Measurements from ENCODE around the gene CELF2.

Gene CELF2

GRCh38 chr10:11168423-11169090 is 150.9 kb downstream of the CELF2 start:
- no peaks in the 10 kb centered on the region for H3K4me1 ChIP-seq (ENCODE audit: control insufficient read depth, low read depth, low read length)

GRCh38 chr10:11169976-11170375 is 152.3 kb downstream of the CELF2 start:
- H3K9ac ChIP-seq (ENCODE audit: low read length), result no peak overlapping the region
- no peak overlapping the region for H3K56ac ChIP-seq (ENCODE audit: low read length)
- WGBS (ENCODE audit: extremely low coverage, insufficient coverage, low lambda C conversion rate), result no CpG with 5 or more reads among the region's 2 CpGs
- no peak overlapping the region for H2BK120ac ChIP-seq (ENCODE audit: low read depth, low read length)
- no peak overlapping the region for H3K18ac ChIP-seq (ENCODE audit: low read length)
- H3K79me2 ChIP-seq (ENCODE audit: control insufficient read depth, insufficient read depth, low read length), result no peaks in the 10 kb centered on the region
- no peak for DNase-seq
- no peak overlapping the region for H4K8ac ChIP-seq (ENCODE audit: low read depth, low read length)
- H3K4me3 ChIP-seq (ENCODE audit: low read length), result no peak overlapping the region
- no peak overlapping the region for H3K4me2 ChIP-seq (ENCODE audit: low read length)
- H3K27me3 ChIP-seq (ENCODE audit: insufficient read depth, low read length, poor library complexity), result no peaks in the 10 kb centered on the region
- no peak overlapping the region for H2AK5ac ChIP-seq (ENCODE audit: low read length)
- H4K5ac ChIP-seq (ENCODE audit: low read length), result no peak overlapping the region
- H3K4me1 ChIP-seq (ENCODE audit: control insufficient read depth, low read depth, low read length), result no peaks in the 10 kb centered on the region
- no peak overlapping the region for H2BK5ac ChIP-seq (ENCODE audit: low read length)
- no peaks in the 10 kb centered on the region for H3K79me1 ChIP-seq (ENCODE audit: low read length)
- H3K23ac ChIP-seq (ENCODE audit: low read length), result no peak overlapping the region
- H3K4ac ChIP-seq (ENCODE audit: low read depth, low read length), result no peak overlapping the region
- H2BK15ac ChIP-seq (replicated peaks; ENCODE audit: low read depth), result no peak overlapping the region
- H3K27ac ChIP-seq (ENCODE audit: low read depth, low read length), result no peak overlapping the region
- H3K36me3 ChIP-seq (ENCODE audit: control insufficient read depth, insufficient read depth, low read length), result no peaks in the 10 kb centered on the region

More at GRCh38 chr10:11168423-11169090, 150.9 kb downstream of the CELF2 start:
- Histone ChIP-seq H3K18ac (ENCODE audit: low read length) (no peak overlapping the region), H3K23ac (ENCODE audit: low read length) (no peak overlapping the region), H3K56ac (ENCODE audit: low read length) (no peak overlapping the region), H4K5ac (ENCODE audit: low read length) (no peak overlapping the region), H3K4me2 (ENCODE audit: low read length) (no peak overlapping the region), H2BK5ac (ENCODE audit: low read length) (no peak overlapping the region), H2BK120ac (ENCODE audit: low read depth, low read length) (no peak overlapping the region), H3K36me3 (ENCODE audit: control insufficient read depth, insufficient read depth, low read length) (no peaks in the 10 kb centered on the region), H3K9ac (ENCODE audit: low read length) (no peak overlapping the region), H3K79me1 (ENCODE audit: low read length) (no peaks in the 10 kb centered on the region), H4K8ac (ENCODE audit: low read depth, low read length) (no peak overlapping the region), H3K4me3 (ENCODE audit: low read length) (no peak overlapping the region), H2AK5ac (ENCODE audit: low read length) (no peak overlapping the region), H3K27ac (ENCODE audit: low read depth, low read length) (no peak overlapping the region), H3K4ac (ENCODE audit: low read depth, low read length) (no peak overlapping the region), H3K79me2 (ENCODE audit: control insufficient read depth, insufficient read depth, low read length) (no peaks in the 10 kb centered on the region), H3K27me3 (ENCODE audit: insufficient read depth, low read length, poor library complexity) (no peaks in the 10 kb centered on the region), H2BK15ac (replicated peaks; ENCODE audit: low read depth) (no peak overlapping the region)
- WGBS (ENCODE audit: extremely low coverage, insufficient coverage, low lambda C conversion rate), result no CpG with 5 or more reads among the region's 6 CpGs
- no peak for DNase-seq

DNA sequence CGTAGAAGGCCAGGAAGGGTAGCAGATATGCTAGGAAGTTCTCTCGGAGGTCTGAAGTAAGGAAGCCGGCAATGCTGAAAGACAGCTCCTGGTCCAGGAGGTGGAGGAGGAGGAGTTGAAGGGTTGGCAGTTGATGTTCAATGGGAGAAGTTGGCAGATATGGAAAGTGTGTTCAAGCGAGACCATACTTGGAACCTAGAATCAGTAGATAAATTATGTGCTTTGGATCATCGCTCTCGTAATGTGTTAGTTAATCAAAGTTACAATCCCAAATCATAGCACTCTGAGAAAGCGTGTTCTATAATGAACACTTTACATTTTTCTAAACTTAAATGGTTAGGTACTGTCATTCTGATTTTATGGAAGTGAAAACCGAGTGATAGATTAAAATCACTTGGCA is 152.9 kb downstream of the CELF2 start:
- no peak overlapping the region for H2BK15ac ChIP-seq (replicated peaks; ENCODE audit: low read depth)
- no peak overlapping the region for H3K18ac ChIP-seq (ENCODE audit: low read length)
- no peak overlapping the region for H3K4me3 ChIP-seq (ENCODE audit: low read length)
- no peak overlapping the region for H4K5ac ChIP-seq (ENCODE audit: low read length)
- no peak overlapping the region for H3K56ac ChIP-seq (ENCODE audit: low read length)
- no peak overlapping the region for H3K4ac ChIP-seq (ENCODE audit: low read depth, low read length)
- H3K79me1 ChIP-seq (ENCODE audit: low read length), result no peaks in the 10 kb centered on the region
- no peaks in the 10 kb centered on the region for H3K27me3 ChIP-seq (ENCODE audit: insufficient read depth, low read length, poor library complexity)
- no peak for DNase-seq
- H3K9ac ChIP-seq (ENCODE audit: low read length), result no peak overlapping the region
- no peak overlapping the region for H2AK5ac ChIP-seq (ENCODE audit: low read length)
- H3K27ac ChIP-seq (ENCODE audit: low read depth, low read length), result no peak overlapping the region
- H2BK5ac ChIP-seq (ENCODE audit: low read length), result no peak overlapping the region
- H3K36me3 ChIP-seq (ENCODE audit: control insufficient read depth, insufficient read depth, low read length), result no peaks in the 10 kb centered on the region
- no peak overlapping the region for H2BK120ac ChIP-seq (ENCODE audit: low read depth, low read length)
- H4K8ac ChIP-seq (ENCODE audit: low read depth, low read length), result no peak overlapping the region
- no peak overlapping the region for H3K23ac ChIP-seq (ENCODE audit: low read length)
- no peaks in the 10 kb centered on the region for H3K79me2 ChIP-seq (ENCODE audit: control insufficient read depth, insufficient read depth, low read length)
- H3K4me1 ChIP-seq (ENCODE audit: control insufficient read depth, low read depth, low read length), result no peaks in the 10 kb centered on the region
- H3K4me2 ChIP-seq (ENCODE audit: low read length), result no peak overlapping the region
- no CpG with 5 or more reads among the region's 8 CpGs for WGBS (ENCODE audit: extremely low coverage, insufficient coverage, low lambda C conversion rate)

DNA sequence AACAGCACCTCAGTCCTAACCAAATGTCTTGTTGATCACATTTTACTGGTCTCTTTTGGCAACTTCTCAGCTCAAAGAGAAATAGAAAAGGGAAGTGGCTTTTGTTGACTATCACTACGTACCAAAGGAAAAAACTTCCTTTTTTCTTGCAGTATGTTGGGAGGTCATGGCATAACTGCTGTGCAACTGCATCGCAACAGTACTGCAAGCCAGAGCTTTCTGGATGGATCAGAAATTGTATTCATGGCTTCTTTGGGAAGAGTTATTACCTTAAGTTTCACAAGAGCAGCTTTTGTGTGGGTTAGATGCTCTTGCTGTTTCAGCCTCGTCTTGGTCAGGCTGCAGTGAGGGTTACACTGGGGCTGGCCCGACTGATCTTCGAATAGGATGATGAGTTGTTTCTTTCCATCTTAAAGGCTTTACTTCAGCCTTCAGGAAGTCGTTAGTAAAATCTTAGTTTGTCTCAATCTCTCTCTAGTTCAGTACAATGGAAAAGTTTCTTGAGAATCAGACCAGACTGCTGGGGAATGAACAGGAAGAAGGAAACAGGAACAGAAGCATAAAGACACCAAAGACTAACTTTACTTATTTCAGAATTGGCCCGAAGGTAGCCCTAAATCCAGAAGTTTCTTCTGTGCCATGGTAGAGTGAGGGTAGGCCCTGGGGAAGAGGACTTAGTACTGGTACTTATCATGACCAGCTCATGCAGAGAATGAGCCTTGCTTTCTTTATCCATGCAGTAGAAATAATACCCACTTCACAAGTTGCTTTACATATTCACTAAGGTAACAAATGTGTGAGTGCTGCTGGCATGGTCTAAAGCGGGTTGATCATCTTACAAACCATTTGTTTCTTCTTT is 153.6 kb downstream of the CELF2 start:
- Histone ChIP-seq H2BK5ac (ENCODE audit: low read length) (no peak overlapping the region), H4K5ac (ENCODE audit: low read length) (no peak overlapping the region), H3K4me3 (ENCODE audit: low read length) (no peak overlapping the region), H3K36me3 (ENCODE audit: control insufficient read depth, insufficient read depth, low read length) (no peaks in the 10 kb centered on the region), H3K27ac (ENCODE audit: low read depth, low read length) (no peak overlapping the region), H2BK120ac (ENCODE audit: low read depth, low read length) (no peak overlapping the region), H3K18ac (ENCODE audit: low read length) (no peak overlapping the region), H3K79me1 (ENCODE audit: low read length) (no peaks in the 10 kb centered on the region), H3K9ac (ENCODE audit: low read length) (no peak overlapping the region), H3K27me3 (ENCODE audit: insufficient read depth, low read length, poor library complexity) (no peaks in the 10 kb centered on the region), H3K4me2 (ENCODE audit: low read length) (no peak overlapping the region), H2BK15ac (replicated peaks; ENCODE audit: low read depth) (no peak overlapping the region), H3K4ac (ENCODE audit: low read depth, low read length) (no peak overlapping the region), H3K79me2 (ENCODE audit: control insufficient read depth, insufficient read depth, low read length) (no peaks in the 10 kb centered on the region), H2AK5ac (ENCODE audit: low read length) (no peak overlapping the region), H3K23ac (ENCODE audit: low read length) (no peak overlapping the region), H3K4me1 (ENCODE audit: control insufficient read depth, low read depth, low read length) (no peaks in the 10 kb centered on the region), H4K8ac (ENCODE audit: low read depth, low read length) (no peak overlapping the region), H3K56ac (ENCODE audit: low read length) (no peak overlapping the region)
- no peak for DNase-seq
- no CpG with 5 or more reads among the region's 8 CpGs for WGBS (ENCODE audit: extremely low coverage, insufficient coverage, low lambda C conversion rate)

- H2BK5ac ChIP-seq (ENCODE audit: low read length), result no peak overlapping the region
- no peaks in the 10 kb centered on the region for H3K79me1 ChIP-seq (ENCODE audit: low read length)
- H3K4me3 ChIP-seq (ENCODE audit: low read length), result no peak overlapping the region
- H3K4me2 ChIP-seq (ENCODE audit: low read length), result no peak overlapping the region
- DNase-seq, result no peak
- H4K8ac ChIP-seq (ENCODE audit: low read depth, low read length), result no peak overlapping the region
- no peak overlapping the region for H3K23ac ChIP-seq (ENCODE audit: low read length)
- WGBS (ENCODE audit: extremely low coverage, insufficient coverage, low lambda C conversion rate), result no CpG with 5 or more reads among the region's 5 CpGs
- no peaks in the 10 kb centered on the region for H3K79me2 ChIP-seq (ENCODE audit: control insufficient read depth, insufficient read depth, low read length)
- H2AK5ac ChIP-seq (ENCODE audit: low read length), result no peak overlapping the region
- no peak overlapping the region for H3K18ac ChIP-seq (ENCODE audit: low read length)
- no peaks in the 10 kb centered on the region for H3K27me3 ChIP-seq (ENCODE audit: insufficient read depth, low read length, poor library complexity)
- no peak overlapping the region for H2BK120ac ChIP-seq (ENCODE audit: low read depth, low read length)
- H2BK15ac ChIP-seq (replicated peaks; ENCODE audit: low read depth), result no peak overlapping the region
- H3K4ac ChIP-seq (ENCODE audit: low read depth, low read length), result no peak overlapping the region
- H3K4me1 ChIP-seq (ENCODE audit: control insufficient read depth, low read depth, low read length), result no peaks in the 10 kb centered on the region
- no peak overlapping the region for H3K27ac ChIP-seq (ENCODE audit: low read depth, low read length)
- H3K36me3 ChIP-seq (ENCODE audit: control insufficient read depth, insufficient read depth, low read length), result no peaks in the 10 kb centered on the region
- H4K5ac ChIP-seq (ENCODE audit: low read length), result no peak overlapping the region
- H3K56ac ChIP-seq (ENCODE audit: low read length), result no peak overlapping the region
- no peak overlapping the region for H3K9ac ChIP-seq (ENCODE audit: low read length)
These were observed 155.4 kb downstream of the CELF2 start for GRCh38 chr10:11173042-11173441.
